Right kidney (tissue), 1 donor: Measurements from ENCODE around the gene SOAT1.

Experiments
- DNase-seq: peaks from one replicate; pipeline ENCODE4 v3.0.0-alpha.2; 2016

The SOAT1 gene

GRCh38 chr1:179303200-179303785 is 9.7 kb downstream of the SOAT1 start:
- DNase-seq, result no peak

- no peak for DNase-seq
Observed at GRCh38 chr1:179305450-179305849, 11.9 kb downstream of the SOAT1 start.

- no peak for DNase-seq
Observed at GRCh38 chr1:179310291-179310690, 16.7 kb downstream of the SOAT1 start.

GRCh38 chr1:179310721-179311120 is 17.1 kb downstream of the SOAT1 start:
- DNase-seq, result no peak

- no peak for DNase-seq
Observed at GRCh38 chr1:179311149-179311700, 17.6 kb downstream of the SOAT1 start.

GRCh38 chr1:179313004-179313403 is 19.4 kb downstream of the SOAT1 start:
- no peak for DNase-seq

- no peak for DNase-seq
Observed at GRCh38 chr1:179314928-179315327, 21.3 kb downstream of the SOAT1 start.

- DNase-seq, result no peak
Observed at GRCh38 chr1:179318491-179318890, 24.9 kb downstream of the SOAT1 start.

GRCh38 chr1:179321533-179322216 is 28.1 kb downstream of the SOAT1 start:
- DNase-seq, result no peak

GRCh38 chr1:179322557-179322956 is 29.0 kb downstream of the SOAT1 start:
- DNase-seq, result no peak

GRCh38 chr1:179323436-179323835 is 29.8 kb downstream of the SOAT1 start:
- no peak for DNase-seq

- DNase-seq, result no peak
Observed at GRCh38 chr1:179325836-179326235, 32.2 kb downstream of the SOAT1 start.

- no peak for DNase-seq
Observed at GRCh38 chr1:179326746-179327145, 33.1 kb downstream of the SOAT1 start.

- DNase-seq, result no peak
Observed at GRCh38 chr1:179327196-179327595, 33.6 kb downstream of the SOAT1 start.

GRCh38 chr1:179327679-179328078 is 34.1 kb downstream of the SOAT1 start:
- no peak for DNase-seq

- DNase-seq, result no peak
Observed at GRCh38 chr1:179329862-179330261, 36.3 kb downstream of the SOAT1 start.

- DNase-seq, result no peak
Observed at GRCh38 chr1:179334440-179334839, 40.8 kb downstream of the SOAT1 start.

GRCh38 chr1:179337288-179337687 is 43.7 kb downstream of the SOAT1 start:
- DNase-seq, result no peak

GRCh38 chr1:179337942-179338560 is 44.5 kb downstream of the SOAT1 start:
- no peak for DNase-seq

- no peak for DNase-seq
Observed at GRCh38 chr1:179340918-179341317, 47.3 kb downstream of the SOAT1 start.

GRCh38 chr1:179341943-179342547 is 48.4 kb downstream of the SOAT1 start:
- DNase-seq, result no peak

GRCh38 chr1:179342740-179343404 is 49.3 kb downstream of the SOAT1 start:
- no peak for DNase-seq

- no peak for DNase-seq
Observed at GRCh38 chr1:179351281-179351680, 57.7 kb downstream of the SOAT1 start.
